DND-41 (cell line): ENCODE data around the gene AADACL3.

Experiments used
- ATAC-seq: fragments of 200-7000 bp; cut with Tn5 transposase; 3 replicates; pipeline ENCODE4 v1.9.1; 2021; ENCODE audit warnings: low read depth; ENCODE audit not compliant: insufficient read depth
- DNase-seq: peaks from one replicate; pipeline ENCODE4 v3.0.0-alpha.2; 2020
- H2AFZ ChIP-seq: 2 replicates; pipeline ENCODE4 v1.6.0; 2012; ENCODE audit warnings: low read depth, low read length
- H3K27ac ChIP-seq: 2 replicates; pipeline ENCODE4 v1.5.1; 2012; ENCODE audit warnings: low read length, inconsistent platforms
- H3K27me3 ChIP-seq: fragments of 200-600 bp; sonication (generic); 2 replicates; pipeline ENCODE4 v1.6.0; 2012; ENCODE audit warnings: low read length, mild to moderate bottlenecking, inconsistent platforms; ENCODE audit not compliant: insufficient read depth, poor library complexity
- H3K36me3 ChIP-seq: 2 replicates; pipeline ENCODE4 v1.5.1; 2012; ENCODE audit warnings: low read length, inconsistent platforms; ENCODE audit not compliant: insufficient read depth
- H3K4me1 ChIP-seq: 2 replicates; pipeline ENCODE4 v1.5.1; 2012; ENCODE audit warnings: mild to moderate bottlenecking, low read length; ENCODE audit not compliant: insufficient read depth
- H3K4me2 ChIP-seq: 2 replicates; pipeline ENCODE4 v1.6.0; 2012; ENCODE audit warnings: mild to moderate bottlenecking, moderate library complexity, low read length, inconsistent platforms; ENCODE audit not compliant: insufficient read depth
- H3K4me3 ChIP-seq, 2 experiments: fragments of 200-600 bp in 1 of 2; shearing (Covaris generic) in 1 of 2; 2 replicates each; pipeline ENCODE4 v1.5.1; 2012 to 2016; ENCODE audit warnings: inconsistent platforms in 2 of 2, low read length in 2 of 2, mild to moderate bottlenecking in 2 of 2, low read depth in 1 of 2, moderate library complexity in 1 of 2
- H3K79me2 ChIP-seq: 2 replicates; pipeline ENCODE4 v1.6.0; 2012; ENCODE audit warnings: low read length, inconsistent platforms; ENCODE audit not compliant: insufficient read depth
- H3K9ac ChIP-seq: 2 replicates; pipeline ENCODE4 v1.6.0; 2012; ENCODE audit warnings: low read depth, mild to moderate bottlenecking, inconsistent platforms, low read length, moderate library complexity
- H3K9me3 ChIP-seq: 2 replicates; pipeline ENCODE4 v1.5.1; 2012; ENCODE audit warnings: low read length, moderate library complexity, mild to moderate bottlenecking, inconsistent platforms; ENCODE audit not compliant: insufficient read depth, severe bottlenecking
- H4K20me1 ChIP-seq: 2 replicates; pipeline ENCODE4 v1.6.0; 2012; ENCODE audit warnings: low read length; ENCODE audit not compliant: insufficient read depth
- EZH2 ChIP-seq: IDR thresholded peaks from 3 replicates; pipeline ENCODE4 v1.6.1; 2012; ENCODE audit warnings: borderline replicate concordance, low read depth, mild to moderate bottlenecking, moderate library complexity, low read length, inconsistent platforms; ENCODE audit not compliant: severe bottlenecking
- TF ChIP-seq, protein P1 (sequence below): IDR thresholded peaks from 2 replicates; pipeline ENCODE4 v1.5.1; 2012; ENCODE audit warnings: borderline replicate concordance, low read length, moderate library complexity, mild to moderate bottlenecking; ENCODE audit not compliant: poor library complexity, severe bottlenecking; ENCODE audit errors: extremely low read depth

AADACL3 gene

DNA sequence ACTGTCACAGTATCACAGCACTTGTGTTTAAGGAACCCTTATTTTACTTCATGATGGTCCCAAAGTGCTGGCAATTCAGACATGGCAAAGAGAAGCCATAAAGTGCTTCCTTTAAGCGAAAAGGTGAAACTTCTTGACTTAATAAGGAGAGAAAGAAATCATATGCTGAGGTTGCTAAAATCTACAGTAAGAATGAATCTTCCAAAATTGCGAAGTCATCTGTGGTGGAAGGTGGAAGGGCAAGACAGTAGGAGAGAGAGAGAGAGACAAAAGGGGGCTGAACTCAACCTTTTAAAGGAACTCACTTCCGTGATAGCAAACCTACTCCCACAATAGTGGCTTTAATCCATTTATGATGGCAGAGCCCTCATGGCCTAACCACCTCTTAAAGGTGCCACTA is 19.3 kb upstream of the AADACL3 start:
- Histone ChIP-seq H3K4me2 (no peak overlapping the region), H3K27me3 (peaks cover 5% of the 10 kb centered on the region), H3K4me1 (no peaks in the 10 kb centered on the region), H2AFZ (no peak overlapping the region), H3K36me3 (no peaks in the 10 kb centered on the region), H3K4me3 (no peak overlapping the region), H4K20me1 (no peaks in the 10 kb centered on the region), H3K9ac (no peak overlapping the region), H3K27ac (no peak overlapping the region), H3K9me3 (no peaks in the 10 kb centered on the region), H3K79me2 (no peaks in the 10 kb centered on the region)
- TF ChIP-seq EZH2, result no peak
- TF ChIP-seq, protein P1, sequence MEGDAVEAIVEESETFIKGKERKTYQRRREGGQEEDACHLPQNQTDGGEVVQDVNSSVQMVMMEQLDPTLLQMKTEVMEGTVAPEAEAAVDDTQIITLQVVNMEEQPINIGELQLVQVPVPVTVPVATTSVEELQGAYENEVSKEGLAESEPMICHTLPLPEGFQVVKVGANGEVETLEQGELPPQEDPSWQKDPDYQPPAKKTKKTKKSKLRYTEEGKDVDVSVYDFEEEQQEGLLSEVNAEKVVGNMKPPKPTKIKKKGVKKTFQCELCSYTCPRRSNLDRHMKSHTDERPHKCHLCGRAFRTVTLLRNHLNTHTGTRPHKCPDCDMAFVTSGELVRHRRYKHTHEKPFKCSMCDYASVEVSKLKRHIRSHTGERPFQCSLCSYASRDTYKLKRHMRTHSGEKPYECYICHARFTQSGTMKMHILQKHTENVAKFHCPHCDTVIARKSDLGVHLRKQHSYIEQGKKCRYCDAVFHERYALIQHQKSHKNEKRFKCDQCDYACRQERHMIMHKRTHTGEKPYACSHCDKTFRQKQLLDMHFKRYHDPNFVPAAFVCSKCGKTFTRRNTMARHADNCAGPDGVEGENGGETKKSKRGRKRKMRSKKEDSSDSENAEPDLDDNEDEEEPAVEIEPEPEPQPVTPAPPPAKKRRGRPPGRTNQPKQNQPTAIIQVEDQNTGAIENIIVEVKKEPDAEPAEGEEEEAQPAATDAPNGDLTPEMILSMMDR, result no peak
- ATAC-seq (no peak), DNase-seq (no peak)

DNA sequence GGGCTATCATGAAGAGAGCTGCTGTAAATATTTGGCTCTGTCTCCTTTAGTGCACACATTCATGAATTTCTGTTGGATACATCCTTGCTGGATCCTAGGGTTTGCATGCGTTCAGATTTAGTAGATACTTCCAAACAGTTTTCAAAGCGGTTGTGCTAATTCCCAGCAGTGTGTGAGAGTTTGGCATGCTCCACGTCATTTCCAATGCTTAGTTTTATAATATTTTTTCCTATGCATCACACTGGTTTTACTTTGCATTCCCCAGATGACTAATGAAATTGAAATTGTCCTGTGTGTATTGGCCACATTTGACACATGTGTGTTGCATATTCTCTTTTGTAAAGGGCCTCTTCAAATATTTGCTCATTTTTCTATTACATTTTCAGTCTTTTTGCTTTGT is 18.5 kb upstream of the AADACL3 start:
- DNase-seq (no peak), ATAC-seq (no peak)
- TF ChIP-seq, protein P1, result no peak
- TF ChIP-seq EZH2, result no peak
- H4K20me1 ChIP-seq, result no peaks in the 10 kb centered on the region
- no peaks in the 10 kb centered on the region for H3K4me1 ChIP-seq
- H3K4me3 ChIP-seq, result no peak overlapping the region
- H2AFZ ChIP-seq, result no peak overlapping the region
- no peaks in the 10 kb centered on the region for H3K9me3 ChIP-seq
- H3K4me2 ChIP-seq, result no peak overlapping the region
- no peaks in the 10 kb centered on the region for H3K79me2 ChIP-seq
- H3K9ac ChIP-seq, result no peak overlapping the region
- H3K27ac ChIP-seq, result no peak overlapping the region
- H3K27me3 ChIP-seq, result peaks cover 5% of the 10 kb centered on the region
- H3K36me3 ChIP-seq, result no peaks in the 10 kb centered on the region

DNA sequence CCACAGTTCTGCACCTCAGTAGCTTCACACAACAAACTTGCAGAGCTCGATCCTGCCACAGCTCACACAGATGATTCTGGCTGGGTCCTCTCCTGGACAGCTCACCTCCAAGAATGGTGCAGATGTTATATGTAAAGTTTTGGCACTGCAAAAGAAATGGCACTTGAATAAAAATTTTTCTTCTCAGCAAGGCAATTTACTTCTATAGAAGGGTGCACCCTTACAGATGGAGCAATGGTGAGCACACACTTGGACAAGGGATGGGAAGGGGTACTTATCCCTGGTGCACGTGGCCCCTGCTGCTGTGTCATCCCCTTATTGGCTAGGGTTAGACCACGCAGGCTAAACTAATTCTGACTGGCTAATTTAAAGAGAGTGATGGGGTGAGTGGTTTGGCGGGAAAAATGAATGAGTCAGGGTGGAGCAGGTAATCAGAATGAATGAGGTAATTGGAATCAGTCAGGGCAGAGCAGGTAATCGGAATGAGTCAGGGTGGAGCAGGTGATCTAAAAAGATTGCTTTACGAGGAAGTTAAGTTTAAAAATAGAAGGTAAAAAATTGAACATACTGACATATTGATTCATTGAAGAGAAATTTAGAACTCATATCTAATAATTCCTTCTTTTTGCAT is 12.0 kb upstream of the AADACL3 start:
- H3K79me2 ChIP-seq, result no peaks in the 10 kb centered on the region
- no peak for TF ChIP-seq EZH2
- TF ChIP-seq, protein P1, result no peak
- no peaks in the 10 kb centered on the region for H3K27me3 ChIP-seq
- no peak for DNase-seq
- H3K4me3 ChIP-seq, result no peak overlapping the region
- no peaks in the 10 kb centered on the region for H4K20me1 ChIP-seq
- H3K4me2 ChIP-seq, result no peak overlapping the region
- no peaks in the 10 kb centered on the region for H3K36me3 ChIP-seq
- H2AFZ ChIP-seq, result no peak overlapping the region
- H3K4me1 ChIP-seq, result no peaks in the 10 kb centered on the region
- no peak overlapping the region for H3K9ac ChIP-seq
- no peak for ATAC-seq
- H3K27ac ChIP-seq, result no peak overlapping the region
- H3K9me3 ChIP-seq, result peaks cover 6% of the 10 kb centered on the region
